Activated naive CD4-positive, alpha-beta T cell treated with Interleukin-2 at 50 U/mL for 16 hours (primary cell): ENCODE data around the gene SLC35B4.

Experiments used
- DNase-seq: peaks from one replicate; pipeline ENCODE4 v3.0.0-alpha.2; 2020

Gene SLC35B4

GRCh38 chr7:134316539-134317344, at the start of gene SLC35B4:
SLC35B4 (minus strand) TSS chr7:134316930; CDS start chr7:134316751, 179 bp downstream.
- DNase-seq = peak; percentile 96

GRCh38 chr7:134366481-134366880, 49.8 kb upstream of the SLC35B4 start:
- no peak for DNase-seq

- DNase-seq = no peak
Measured at GRCh38 chr7:134365341-134366054, 48.8 kb upstream of the SLC35B4 start.

GRCh38 chr7:134364619-134365037, 47.9 kb upstream of the SLC35B4 start:
- DNase-seq = no peak

- no peak for DNase-seq
Measured at GRCh38 chr7:134362587-134363483, 46.1 kb upstream of the SLC35B4 start.

- DNase-seq = no peak
Measured at GRCh38 chr7:134359787-134360432, 43.2 kb upstream of the SLC35B4 start.

- DNase-seq = no peak
Measured at GRCh38 chr7:134357486-134357885, 40.8 kb upstream of the SLC35B4 start.

- no peak for DNase-seq
Measured at GRCh38 chr7:134356421-134356936, 39.7 kb upstream of the SLC35B4 start.

GRCh38 chr7:134355927-134356326, 39.2 kb upstream of the SLC35B4 start:
- DNase-seq = no peak

GRCh38 chr7:134355004-134355525, 38.3 kb upstream of the SLC35B4 start:
- DNase-seq = no peak

GRCh38 chr7:134353411-134353810, 36.7 kb upstream of the SLC35B4 start:
- DNase-seq = no peak

- no peak for DNase-seq
Measured at GRCh38 chr7:134351424-134351823, 34.7 kb upstream of the SLC35B4 start.

GRCh38 chr7:134350709-134351108, 34.0 kb upstream of the SLC35B4 start:
- DNase-seq = no peak

- no peak for DNase-seq
Measured at GRCh38 chr7:134347567-134347966, 30.8 kb upstream of the SLC35B4 start.

- no peak for DNase-seq
Measured at GRCh38 chr7:134343796-134344195, 27.1 kb upstream of the SLC35B4 start.

GRCh38 chr7:134343136-134343535, 26.4 kb upstream of the SLC35B4 start:
- no peak for DNase-seq

- DNase-seq = no peak
Measured at GRCh38 chr7:134339475-134339874, 22.7 kb upstream of the SLC35B4 start.

- DNase-seq = no peak
Measured at GRCh38 chr7:134337980-134338379, 21.2 kb upstream of the SLC35B4 start.

- DNase-seq = no peak
Measured at GRCh38 chr7:134334408-134334807, 17.7 kb upstream of the SLC35B4 start.

GRCh38 chr7:134333943-134334342, 17.2 kb upstream of the SLC35B4 start:
- no peak for DNase-seq

GRCh38 chr7:134332892-134333291, 16.2 kb upstream of the SLC35B4 start:
- no peak for DNase-seq

- no peak for DNase-seq
Measured at GRCh38 chr7:134331393-134331792, 14.7 kb upstream of the SLC35B4 start.
